D721Med (cell line): Measurements from ENCODE around the gene NDE1.

Source experiments
- DNase-seq: peaks from one replicate; pipeline ENCODE4 v3.0.0; 2011; ENCODE audit warnings: low spot score; ENCODE audit not compliant: insufficient read length
- FAIRE-seq: peaks from 2 replicates; lab custom pipeline; 2011; peaks lifted over from hg19 to GRCh38; lab: Jason Lieb, UNC
- TF ChIP-seq, protein P1 (sequence below): IDR thresholded peaks from 2 replicates; pipeline ENCODE4 v1.5.1; 2012; ENCODE audit warnings: mild to moderate bottlenecking, control low read depth; ENCODE audit not compliant: insufficient read depth; ENCODE audit errors: missing control alignments

Gene NDE1

GRCh38 chr16:15613676-15614075, 36.4 kb upstream of the NDE1 start:
- DNase-seq (no peak), FAIRE-seq (no peak)
- TF ChIP-seq, protein P1, sequence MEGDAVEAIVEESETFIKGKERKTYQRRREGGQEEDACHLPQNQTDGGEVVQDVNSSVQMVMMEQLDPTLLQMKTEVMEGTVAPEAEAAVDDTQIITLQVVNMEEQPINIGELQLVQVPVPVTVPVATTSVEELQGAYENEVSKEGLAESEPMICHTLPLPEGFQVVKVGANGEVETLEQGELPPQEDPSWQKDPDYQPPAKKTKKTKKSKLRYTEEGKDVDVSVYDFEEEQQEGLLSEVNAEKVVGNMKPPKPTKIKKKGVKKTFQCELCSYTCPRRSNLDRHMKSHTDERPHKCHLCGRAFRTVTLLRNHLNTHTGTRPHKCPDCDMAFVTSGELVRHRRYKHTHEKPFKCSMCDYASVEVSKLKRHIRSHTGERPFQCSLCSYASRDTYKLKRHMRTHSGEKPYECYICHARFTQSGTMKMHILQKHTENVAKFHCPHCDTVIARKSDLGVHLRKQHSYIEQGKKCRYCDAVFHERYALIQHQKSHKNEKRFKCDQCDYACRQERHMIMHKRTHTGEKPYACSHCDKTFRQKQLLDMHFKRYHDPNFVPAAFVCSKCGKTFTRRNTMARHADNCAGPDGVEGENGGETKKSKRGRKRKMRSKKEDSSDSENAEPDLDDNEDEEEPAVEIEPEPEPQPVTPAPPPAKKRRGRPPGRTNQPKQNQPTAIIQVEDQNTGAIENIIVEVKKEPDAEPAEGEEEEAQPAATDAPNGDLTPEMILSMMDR, result no peak

DNA sequence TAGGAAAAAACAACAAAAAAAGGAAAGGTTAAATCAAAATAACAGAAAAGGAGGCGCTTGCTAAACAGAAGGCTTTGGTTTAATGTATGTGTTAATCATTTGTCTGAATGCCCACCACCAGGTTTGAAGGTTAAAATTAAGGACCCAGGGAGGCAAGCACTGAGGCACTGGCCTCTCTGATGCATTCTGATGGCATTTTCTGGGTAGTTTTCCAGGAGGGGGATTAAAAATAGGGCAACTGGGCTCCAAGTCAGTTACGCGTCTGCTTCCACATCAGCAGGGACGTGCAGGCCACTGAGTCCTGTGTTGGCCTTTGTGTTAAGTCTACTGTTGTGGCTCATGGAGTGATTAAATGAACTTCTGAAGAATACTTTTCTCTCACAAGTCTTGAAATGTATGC, 34.0 kb upstream of the NDE1 start:
- DNase-seq (no peak), FAIRE-seq (no peak)
- TF ChIP-seq, protein P1, result no peak

DNA sequence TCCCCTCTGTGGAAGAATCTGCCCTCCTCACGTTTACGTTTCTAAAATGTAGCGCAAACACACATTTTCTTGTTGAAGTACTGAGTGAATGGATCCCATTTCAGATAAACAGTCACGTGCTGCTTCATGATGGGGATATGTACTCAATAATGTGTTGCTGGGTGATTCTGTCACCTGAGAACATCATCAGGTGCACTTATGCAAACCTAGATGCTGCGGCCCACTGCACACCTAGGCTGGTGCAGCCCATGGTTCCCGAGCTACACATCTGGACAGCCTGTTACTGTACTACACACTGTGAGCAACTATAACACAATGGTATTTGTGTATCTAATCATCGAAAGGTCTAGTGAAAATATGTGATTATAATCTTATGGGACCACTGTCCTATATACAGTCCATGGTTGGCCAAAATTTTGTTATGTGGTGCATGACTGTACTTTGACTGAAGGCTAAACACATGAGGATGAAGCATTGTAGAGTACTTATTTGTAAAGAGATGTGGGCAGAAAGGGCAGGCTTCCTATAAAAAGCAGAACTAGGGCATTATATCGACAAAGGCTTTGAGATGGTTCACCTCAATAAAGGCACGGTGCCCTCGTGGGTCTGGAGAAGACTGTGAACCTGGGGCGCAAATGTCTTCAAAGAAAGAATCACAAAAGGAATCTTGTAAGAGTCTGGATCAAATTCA, 33.4 kb upstream of the NDE1 start:
- DNase-seq (no peak), FAIRE-seq (no peak)

DNA sequence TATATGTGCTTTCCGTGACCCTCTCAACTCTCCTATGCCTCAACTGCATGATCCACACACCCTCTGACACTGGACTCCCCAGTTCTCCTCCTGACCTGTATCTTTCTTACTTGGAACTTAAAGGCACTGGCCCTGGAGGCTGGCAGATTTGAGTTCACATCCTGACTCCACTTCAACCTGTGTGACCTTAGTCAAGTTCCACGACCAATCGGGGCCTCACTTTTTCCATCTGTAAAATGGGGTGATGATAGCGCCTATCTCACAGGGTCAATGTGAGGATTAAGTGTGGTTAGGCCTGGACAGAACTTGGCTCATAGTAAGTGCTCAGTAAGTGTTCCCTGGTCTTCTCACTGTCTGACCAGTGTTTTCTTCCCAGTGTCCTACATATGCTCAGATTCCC, 32.1 kb upstream of the NDE1 start:
- TF ChIP-seq, protein P1, result no peak
- DNase-seq (no peak), FAIRE-seq (no peak)

More for the DNA sequence above, 33.4 kb upstream of the NDE1 start:
- TF ChIP-seq, protein P1, result no peak

DNA sequence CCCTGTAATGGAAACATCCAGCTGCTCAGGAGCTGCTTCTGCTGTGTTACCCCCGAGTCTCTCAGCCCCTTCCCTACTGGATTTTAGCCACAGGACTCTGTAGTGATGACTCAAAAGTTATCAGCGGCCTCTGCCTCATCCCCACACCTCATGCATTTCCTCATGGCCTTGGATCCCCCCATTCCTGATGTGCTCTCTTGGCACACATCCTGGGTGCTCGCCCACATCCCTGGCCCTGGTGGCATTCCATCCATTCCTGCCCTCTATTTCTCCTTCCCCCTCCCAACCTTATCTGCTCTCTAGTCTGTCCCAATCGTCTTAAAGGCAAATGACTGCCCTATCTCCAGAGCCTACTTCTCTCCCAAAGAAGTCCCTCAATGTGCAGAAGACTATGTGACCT, 31.7 kb upstream of the NDE1 start:
- TF ChIP-seq, protein P1, result no peak
- DNase-seq, result no peak
- no peak for FAIRE-seq

- TF ChIP-seq, protein P1, result no peak
- no peak for DNase-seq
- FAIRE-seq, result no peak
Measured at GRCh38 chr16:15620611-15621195, 29.3 kb upstream of the NDE1 start.

- FAIRE-seq, result no peak
- TF ChIP-seq, protein P1, result no peak
- no peak for DNase-seq
Measured at GRCh38 chr16:15621456-15621855, 28.6 kb upstream of the NDE1 start.
